GM19438 (cell line): ENCODE results near the gene OR1I1.
"Not testable (repeated sequence)": the region's sequence is repeated elsewhere in the genome, so short reads cannot be mapped to it uniquely, and the experiment has no call there.

ENCODE experiments used
- ATAC-seq: cut with Tn5 transposase; IDR thresholded peaks from one replicate; pipeline ENCODE4 v1.9.1; 2021; ENCODE audit warnings: low read depth; ENCODE audit not compliant: unreplicated experiment

Gene OR1I1

GRCh38 chr19:15096223-15096622, 14.2 kb downstream of the OR1I1 start:
- ATAC-seq = no peak

GRCh38 chr19:15097980-15098379, 16.0 kb downstream of the OR1I1 start:
- not testable (repeated sequence) for ATAC-seq

- no peak for ATAC-seq
Measured at GRCh38 chr19:15098460-15098859, 16.4 kb downstream of the OR1I1 start.

GRCh38 chr19:15099017-15099582, 17.1 kb downstream of the OR1I1 start:
- ATAC-seq = no peak

GRCh38 chr19:15101479-15102082, 19.6 kb downstream of the OR1I1 start:
- no peak for ATAC-seq

- ATAC-seq = no peak
Measured at GRCh38 chr19:15104003-15104402, 22.0 kb downstream of the OR1I1 start.

- ATAC-seq = no peak
Measured at GRCh38 chr19:15104411-15104810, 22.4 kb downstream of the OR1I1 start.

- ATAC-seq = no peak
Measured at GRCh38 chr19:15105044-15105443, 23.0 kb downstream of the OR1I1 start.

GRCh38 chr19:15107061-15108010, 25.3 kb downstream of the OR1I1 start, which contains the start of gene SYDE1:
SYDE1 (plus strand) TSS chr19:15107401; CDS start chr19:15107434, 33 bp downstream.
- ATAC-seq = no peak

GRCh38 chr19:15108145-15108844, 26.3 kb downstream of the OR1I1 start:
- no peak for ATAC-seq

- no peak for ATAC-seq
Measured at GRCh38 chr19:15108845-15109767, 27.1 kb downstream of the OR1I1 start.

- no peak for ATAC-seq
Measured at GRCh38 chr19:15109768-15110417, 27.9 kb downstream of the OR1I1 start.

GRCh38 chr19:15110418-15110815, 28.4 kb downstream of the OR1I1 start:
- ATAC-seq = no peak

- no peak for ATAC-seq
Measured at GRCh38 chr19:15111758-15112157, 29.7 kb downstream of the OR1I1 start.

GRCh38 chr19:15112385-15112784, 30.4 kb downstream of the OR1I1 start:
- no peak for ATAC-seq

- ATAC-seq = no peak
Measured at GRCh38 chr19:15113245-15114152, 31.5 kb downstream of the OR1I1 start.

- ATAC-seq = no peak
Measured at GRCh38 chr19:15114153-15114540, 32.1 kb downstream of the OR1I1 start.

GRCh38 chr19:15115080-15115479, 33.1 kb downstream of the OR1I1 start:
- no peak for ATAC-seq
